Uterus (tissue), 2 donors: ENCODE results near the gene RHBG.

ENCODE experiments used
- POLR2A ChIP-seq, 2 donors: fragments of 450-650 bp; IDR thresholded peaks; one replicate each; pipeline ENCODE4 v1.6.1; 2016; ENCODE audit warnings: antibody characterized with exemption in 2 of 2, mild to moderate bottlenecking in 1 of 2, moderate library complexity in 1 of 2
- TF ChIP-seq, protein P1 (sequence below), 4 experiments: fragments of 200-600 bp in 2 of 4; fragments of 450-650 bp in 2 of 4; sonication (generic) in 2 of 4; IDR thresholded peaks; one replicate each; pipeline ENCODE4 v1.5.1; 2016 to 2019; ENCODE audit warnings: antibody characterized with exemption in 4 of 4, mild to moderate bottlenecking in 2 of 4, moderate library complexity in 1 of 4

DNA sequence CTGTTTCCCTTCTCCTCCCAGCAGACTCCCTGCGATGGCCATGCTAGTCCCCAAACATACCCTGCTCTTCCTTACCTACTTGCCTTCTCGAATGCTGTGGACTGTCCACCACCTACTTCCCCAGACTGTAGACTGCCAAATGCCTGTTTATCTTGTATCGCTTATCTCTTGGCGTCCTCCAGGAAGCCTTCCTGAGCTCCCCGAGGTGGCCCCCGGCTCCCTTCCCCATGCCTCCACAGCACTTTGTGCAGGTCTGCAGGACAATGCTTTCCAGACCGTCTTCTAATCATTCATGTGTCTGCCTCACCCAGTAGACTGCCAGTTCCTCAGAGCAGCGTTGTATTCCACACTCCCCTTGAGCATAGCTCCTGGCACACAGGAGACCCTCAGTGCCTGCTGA lies 41.7 kb downstream of the RHBG start:
- TF ChIP-seq, protein P1, sequence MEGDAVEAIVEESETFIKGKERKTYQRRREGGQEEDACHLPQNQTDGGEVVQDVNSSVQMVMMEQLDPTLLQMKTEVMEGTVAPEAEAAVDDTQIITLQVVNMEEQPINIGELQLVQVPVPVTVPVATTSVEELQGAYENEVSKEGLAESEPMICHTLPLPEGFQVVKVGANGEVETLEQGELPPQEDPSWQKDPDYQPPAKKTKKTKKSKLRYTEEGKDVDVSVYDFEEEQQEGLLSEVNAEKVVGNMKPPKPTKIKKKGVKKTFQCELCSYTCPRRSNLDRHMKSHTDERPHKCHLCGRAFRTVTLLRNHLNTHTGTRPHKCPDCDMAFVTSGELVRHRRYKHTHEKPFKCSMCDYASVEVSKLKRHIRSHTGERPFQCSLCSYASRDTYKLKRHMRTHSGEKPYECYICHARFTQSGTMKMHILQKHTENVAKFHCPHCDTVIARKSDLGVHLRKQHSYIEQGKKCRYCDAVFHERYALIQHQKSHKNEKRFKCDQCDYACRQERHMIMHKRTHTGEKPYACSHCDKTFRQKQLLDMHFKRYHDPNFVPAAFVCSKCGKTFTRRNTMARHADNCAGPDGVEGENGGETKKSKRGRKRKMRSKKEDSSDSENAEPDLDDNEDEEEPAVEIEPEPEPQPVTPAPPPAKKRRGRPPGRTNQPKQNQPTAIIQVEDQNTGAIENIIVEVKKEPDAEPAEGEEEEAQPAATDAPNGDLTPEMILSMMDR (IDR thresholded peaks at IDR 0.05): no peak
- TF ChIP-seq POLR2A (IDR thresholded peaks at IDR 0.05): no peak
